HepG2 (cell line): ENCODE results near the gene EPB41L2. TPM values are rescaled to one million over a fixed set of nuclear protein-coding genes. Genes with fewer than 3 reads are reported as not detected.
A peak's percentile ranks its signal among the peaks of the same experiment; 100 is the strongest.

Source experiments
- BATF2 ChIP-seq: sonication (generic); formaldehyde crosslinking; IDR thresholded peaks from 2 replicates; pipeline ENCODE4 v1.8.0; 2022; ENCODE audit warnings: mild to moderate bottlenecking, missing genetic modification reagents, moderate library complexity
- CCAR2 ChIP-seq: fragments of 200-400 bp; formaldehyde crosslinking; optimal IDR thresholded peaks from 2 replicates; pipeline ENCODE3; 2018; ENCODE audit warnings: low read depth, mild to moderate bottlenecking, low read length, moderate library complexity
- FOXA1 ChIP-seq, 2 experiments: fragments of 450-650 bp in 1 of 2; sonication (generic) in 1 of 2; formaldehyde crosslinking in 1 of 2; IDR thresholded peaks; 2 replicates each; pipeline versions ENCODE4 v1.4.0 to v1.6.1; 2016 to 2020; ENCODE audit warnings: missing genetic modification reagents in 1 of 2
- GATAD1 ChIP-seq: IDR thresholded peaks from 2 replicates; pipeline ENCODE4 v1.6.1; 2016; ENCODE audit warnings: missing genetic modification reagents, missing compliant biosample characterization
- JARID2 ChIP-seq: sonication (generic); formaldehyde crosslinking; IDR thresholded peaks from 2 replicates; pipeline ENCODE4 v1.8.1; 2023; ENCODE audit warnings: missing genetic modification reagents, inconsistent platforms; ENCODE audit not compliant: insufficient replicate concordance
- KAT2B ChIP-seq: fragments of 150-350 bp; IDR thresholded peaks from 2 replicates; pipeline ENCODE4 v1.6.1; 2014; ENCODE audit warnings: low read depth, low read length, borderline replicate concordance
- KDM1A ChIP-seq: IDR thresholded peaks from 2 replicates; pipeline ENCODE4 v1.6.1; 2016; ENCODE audit warnings: missing compliant biosample characterization
- MIER2 ChIP-seq: IDR thresholded peaks from 2 replicates; pipeline ENCODE4 v1.6.1; 2016; ENCODE audit warnings: missing biosample characterization, missing genetic modification reagents
- MTA1 ChIP-seq: sonication (generic); formaldehyde crosslinking; IDR thresholded peaks from 2 replicates; pipeline ENCODE4 v1.4.0; 2020; ENCODE audit warnings: missing genetic modification reagents, mild to moderate bottlenecking, borderline replicate concordance
- PRPF4 ChIP-seq: fragments of 200-400 bp; formaldehyde crosslinking; IDR thresholded peaks from 2 replicates; pipeline ENCODE4 v1.6.1; 2016; ENCODE audit warnings: low read length, low read depth; ENCODE audit not compliant: poor library complexity, severe bottlenecking
- RELA ChIP-seq: sonication (generic); formaldehyde crosslinking; IDR thresholded peaks from 2 replicates; pipeline ENCODE4 v1.4.0; 2020; ENCODE audit warnings: missing genetic modification reagents
- RFX5 ChIP-seq: IDR thresholded peaks from 2 replicates; pipeline ENCODE4 v1.6.1; 2011; ENCODE audit warnings: low read depth, low read length, improper control_type of control experiment
- RFXAP ChIP-seq: sonication (generic); formaldehyde crosslinking; IDR thresholded peaks from 2 replicates; pipeline ENCODE4 v1.4.0; 2020; ENCODE audit warnings: missing genetic modification reagents, borderline replicate concordance
- TBX2 ChIP-seq: sonication (generic); formaldehyde crosslinking; IDR thresholded peaks from 2 replicates; pipeline ENCODE4 v1.5.0; 2020; ENCODE audit warnings: missing genetic modification reagents, mild to moderate bottlenecking, borderline replicate concordance
- TGIF2 ChIP-seq: IDR thresholded peaks from 2 replicates; pipeline ENCODE4 v1.6.1; 2016; ENCODE audit warnings: control low read depth, missing compliant biosample characterization
- TRAFD1 ChIP-seq: sonication (generic); formaldehyde crosslinking; IDR thresholded peaks from 2 replicates; pipeline ENCODE4 v1.5.1; 2020; ENCODE audit warnings: missing genetic modification reagents, mild to moderate bottlenecking, borderline replicate concordance
- ZC3H13 ChIP-seq: sonication (generic); formaldehyde crosslinking; IDR thresholded peaks from 2 replicates; pipeline ENCODE4 v1.8.1; 2023; ENCODE audit warnings: mild to moderate bottlenecking, missing genetic modification reagents, moderate library complexity
- ZFP37 ChIP-seq: sonication (generic); formaldehyde crosslinking; IDR thresholded peaks from 2 replicates; pipeline ENCODE4 v1.4.0; 2020; ENCODE audit warnings: missing genetic modification reagents, borderline replicate concordance
- ZKSCAN5 ChIP-seq: sonication (generic); formaldehyde crosslinking; IDR thresholded peaks from 2 replicates; pipeline ENCODE4 v1.5.1; 2020; ENCODE audit warnings: mild to moderate bottlenecking, missing genetic modification reagents
- ZNF138 ChIP-seq: sonication (generic); formaldehyde crosslinking; IDR thresholded peaks from 2 replicates; pipeline ENCODE4 v1.5.0; 2020; ENCODE audit warnings: mild to moderate bottlenecking, low read depth, missing genetic modification reagents
- ZNF143 ChIP-seq: sonication (generic); formaldehyde crosslinking; IDR thresholded peaks from 2 replicates; pipeline ENCODE4 v1.4.0; 2020; ENCODE audit warnings: missing genetic modification reagents
- ZNF207 ChIP-seq: fragments of 450-650 bp; IDR thresholded peaks from 2 replicates; pipeline ENCODE4 v1.6.1; 2016; ENCODE audit warnings: antibody characterized with exemption, borderline replicate concordance
- ZNF33B ChIP-seq: sonication (generic); formaldehyde crosslinking; IDR thresholded peaks from 2 replicates; pipeline ENCODE4 v1.5.1; 2020; ENCODE audit warnings: mild to moderate bottlenecking, missing genetic modification reagents
- ZNF354B ChIP-seq: sonication (generic); formaldehyde crosslinking; IDR thresholded peaks from 2 replicates; pipeline ENCODE4 v1.8.0; 2022; ENCODE audit warnings: mild to moderate bottlenecking, missing genetic modification reagents
- ZNF431 ChIP-seq: sonication (generic); formaldehyde crosslinking; IDR thresholded peaks from 2 replicates; pipeline ENCODE4 v1.9.0; 2022; ENCODE audit warnings: missing genetic modification reagents, low read depth, mild to moderate bottlenecking, borderline replicate concordance
- ZNF44 ChIP-seq: sonication (generic); formaldehyde crosslinking; IDR thresholded peaks from 2 replicates; pipeline ENCODE4 v1.5.1; 2020; ENCODE audit warnings: mild to moderate bottlenecking, missing genetic modification reagents
- polyA plus RNA-seq, 8 experiments: library from polyadenylated mRNA; depleted of rRNA in 3 of 8; stranded (reverse) in 7 of 8; unstranded in 1 of 8; fragments of >200 nt; fragmentation: Illumina TruSeq in 4 of 8; extraction: Trizol in 4 of 8; gene quantifications; 2 replicates each; pipeline versions ENCODE4 v1.2.1 to v1.2.3, GENCODE V29; 2011 to 2016; ENCODE audit warnings: low read depth in 4 of 8, missing spikeins in 1 of 8, mixed read lengths in 1 of 8; ENCODE audit not compliant: insufficient read depth in 1 of 8
- total RNA-seq, 5 experiments: library from RNA; depleted of rRNA; stranded (reverse); fragments of >200 nt; fragmentation: Illumina TruSeq; extraction: Trizol; gene quantifications; 2 replicates each; pipeline ENCODE4 v1.2.3, GENCODE V29; 2016; ENCODE audit warnings: low read depth in 1 of 5
- TF ChIP-seq, protein P1 (sequence below): sonication (generic); formaldehyde crosslinking; IDR thresholded peaks from 2 replicates; pipeline ENCODE4 v1.4.0; 2020; ENCODE audit warnings: missing genetic modification reagents

Gene EPB41L2
- total and polyA plus RNA-seq, 2 of the 13 experiments (the other 11 are each of a cell fraction or from before 2014, with no cell fraction given): 41.7 to 56.4 TPM

DNA sequence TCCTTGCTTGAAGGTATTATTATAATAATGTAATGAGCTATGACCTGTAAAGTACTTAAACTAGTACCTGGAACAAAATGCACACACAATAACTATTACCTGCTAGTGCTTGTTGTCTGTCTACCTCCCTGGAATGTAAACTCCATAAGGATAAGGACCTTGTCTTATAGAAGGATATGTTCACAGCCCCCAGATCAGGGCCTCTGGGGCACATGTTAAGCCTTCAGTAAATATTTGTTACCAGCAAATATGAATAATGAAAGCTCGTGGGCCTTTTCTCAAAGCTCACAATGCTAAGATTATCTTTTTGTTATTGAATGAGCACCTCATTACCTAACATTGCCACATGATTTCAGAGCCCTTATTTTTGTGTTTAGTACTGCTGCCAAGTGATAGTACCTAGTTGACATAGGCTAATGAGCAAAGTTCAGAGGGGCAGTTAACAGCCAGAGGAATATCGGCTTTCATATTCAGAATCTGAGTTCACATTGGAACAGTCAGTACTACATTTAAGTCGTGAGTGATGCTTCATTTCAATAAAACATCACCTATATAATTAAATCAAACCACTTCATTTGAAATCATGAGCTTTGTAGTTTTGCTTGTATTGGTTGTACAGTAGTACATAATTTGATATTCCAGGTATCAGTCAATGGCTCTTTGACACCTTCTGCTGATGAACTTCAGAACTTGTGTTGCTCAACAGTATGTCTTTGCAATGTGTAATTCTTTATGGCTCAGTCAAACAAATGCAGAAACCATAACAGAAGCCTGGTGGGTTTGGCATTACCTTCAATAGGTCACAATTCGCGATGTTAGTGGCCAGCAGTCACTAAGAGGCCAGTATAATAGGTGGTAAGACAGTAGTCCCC, 247.6 kb downstream of the EPB41L2 start (continued):
- TF ChIP-seq GATAD1 (CRISPR knock-in tag): no peak; the same call in 1 of the 2 replicates
- TF ChIP-seq FOXA1 (IDR thresholded peaks at IDR 0.05): peak; percentile 95
- peak; percentile 94 for TF ChIP-seq FOXA1 (CRISPR knock-in tag; IDR thresholded peaks at IDR 0.05)
- TF ChIP-seq ZNF33B (CRISPR knock-in tag): peak; percentile 11; the same call in 1 of the 2 replicates
- TF ChIP-seq KAT2B: no peak
- TF ChIP-seq ZNF138: 0 out of 2 replicates have a peak, but pooled peaks have one; percentile 26
- TF ChIP-seq RFXAP (CRISPR knock-in tag): peak; percentile 45; the same call in 1 of the 2 replicates
- no peak for TF ChIP-seq ZNF431
- TF ChIP-seq RELA (CRISPR knock-in tag): no peak
- TF ChIP-seq ZC3H13 (CRISPR knock-in tag): no peak
- no peak for TF ChIP-seq ZNF44 (CRISPR knock-in tag)
- TF ChIP-seq ZFP37: no peak
- no peak for TF ChIP-seq ZNF207
- peak; percentile 49 for TF ChIP-seq CCAR2
- no peak for TF ChIP-seq RFX5
- TF ChIP-seq TRAFD1 (CRISPR knock-in tag): no peak
- 0 out of 2 replicates have a peak, but pooled peaks have one; percentile 54 for TF ChIP-seq MIER2 (CRISPR knock-in tag)
- peak; percentile 99 for TF ChIP-seq TBX2 (CRISPR knock-in tag)
- TF ChIP-seq ZKSCAN5: no peak
- TF ChIP-seq ZNF143 (CRISPR knock-in tag): no peak
- TF ChIP-seq KDM1A (CRISPR knock-in tag): peak; percentile 28; the same call in 1 of the 2 replicates
- TF ChIP-seq ZNF354B (CRISPR knock-in tag): peak; percentile 73; the same call in 1 of the 2 replicates
- TF ChIP-seq, protein P1, sequence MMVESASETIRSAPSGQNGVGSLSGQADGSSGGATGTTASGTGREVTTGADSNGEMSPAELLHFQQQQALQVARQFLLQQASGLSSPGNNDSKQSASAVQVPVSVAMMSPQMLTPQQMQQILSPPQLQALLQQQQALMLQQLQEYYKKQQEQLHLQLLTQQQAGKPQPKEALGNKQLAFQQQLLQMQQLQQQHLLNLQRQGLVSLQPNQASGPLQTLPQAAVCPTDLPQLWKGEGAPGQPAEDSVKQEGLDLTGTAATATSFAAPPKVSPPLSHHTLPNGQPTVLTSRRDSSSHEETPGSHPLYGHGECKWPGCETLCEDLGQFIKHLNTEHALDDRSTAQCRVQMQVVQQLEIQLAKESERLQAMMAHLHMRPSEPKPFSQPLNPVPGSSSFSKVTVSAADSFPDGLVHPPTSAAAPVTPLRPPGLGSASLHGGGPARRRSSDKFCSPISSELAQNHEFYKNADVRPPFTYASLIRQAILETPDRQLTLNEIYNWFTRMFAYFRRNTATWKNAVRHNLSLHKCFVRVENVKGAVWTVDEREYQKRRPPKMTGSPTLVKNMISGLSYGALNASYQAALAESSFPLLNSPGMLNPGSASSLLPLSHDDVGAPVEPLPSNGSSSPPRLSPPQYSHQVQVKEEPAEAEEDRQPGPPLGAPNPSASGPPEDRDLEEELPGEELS (CRISPR knock-in tag): peak; percentile 99
- TF ChIP-seq BATF2 (CRISPR knock-in tag): no peak
- TF ChIP-seq PRPF4: no peak
- TF ChIP-seq MTA1 (CRISPR knock-in tag): no peak; the same call in 1 of the 2 replicates
- peak; percentile 83 for TF ChIP-seq TGIF2 (CRISPR knock-in tag)
- no peak for TF ChIP-seq JARID2 (CRISPR knock-in tag)
